HepG2 (cell line): ENCODE measurements around the gene RIPOR3. TPM values are rescaled to one million over a fixed set of nuclear protein-coding genes. Genes with fewer than 3 reads are reported as not detected.

Experiments
- BRD4 ChIP-seq: sonication (generic); formaldehyde crosslinking; IDR thresholded peaks from 2 replicates; pipeline ENCODE4 v1.4.0; 2020; ENCODE audit warnings: missing genetic modification reagents
- DBP ChIP-seq: sonication (generic); formaldehyde crosslinking; IDR thresholded peaks from 2 replicates; pipeline ENCODE4 v1.4.0; 2020; ENCODE audit warnings: missing genetic modification reagents; ENCODE audit errors: not compliant biosample characterization
- ELF3 ChIP-seq: IDR thresholded peaks from 2 replicates; pipeline ENCODE4 v1.6.1; 2016; ENCODE audit warnings: missing genetic modification reagents, missing compliant biosample characterization
- HOMEZ ChIP-seq: IDR thresholded peaks from 2 replicates; pipeline ENCODE4 v1.6.1; 2016; ENCODE audit warnings: low read depth
- KDM5A ChIP-seq: fragments of 200-600 bp; sonication (generic); IDR thresholded peaks from 2 replicates; pipeline ENCODE4 v1.7.0; 2018; ENCODE audit warnings: antibody characterized with exemption, mild to moderate bottlenecking, low read length, borderline replicate concordance
- PHF5A ChIP-seq: IDR thresholded peaks from one replicate; pipeline ENCODE4 v1.6.1; 2018; ENCODE audit warnings: low read depth, missing genetic modification reagents; ENCODE audit not compliant: unreplicated experiment
- SIX4 ChIP-seq: sonication (generic); formaldehyde crosslinking; IDR thresholded peaks from 2 replicates; pipeline ENCODE4 v1.4.0; 2020; ENCODE audit warnings: missing genetic modification reagents
- SMAD1 ChIP-seq: sonication (generic); formaldehyde crosslinking; IDR thresholded peaks from 2 replicates; pipeline ENCODE4 v1.4.0; 2020; ENCODE audit warnings: missing genetic modification reagents, low read depth, mild to moderate bottlenecking, borderline replicate concordance
- TGIF2 ChIP-seq: IDR thresholded peaks from 2 replicates; pipeline ENCODE4 v1.6.1; 2016; ENCODE audit warnings: control low read depth, missing compliant biosample characterization
- THAP11 ChIP-seq: IDR thresholded peaks from 2 replicates; pipeline ENCODE4 v1.6.1; 2016; ENCODE audit warnings: missing biosample characterization, missing genetic modification reagents
- ZGPAT ChIP-seq: IDR thresholded peaks from 2 replicates; pipeline ENCODE4 v1.6.1; 2016; ENCODE audit warnings: mild to moderate bottlenecking
- ZMAT5 ChIP-seq: sonication (generic); formaldehyde crosslinking; IDR thresholded peaks from 2 replicates; pipeline ENCODE4 v1.5.0; 2020; ENCODE audit warnings: mild to moderate bottlenecking, low read depth, missing genetic modification reagents, borderline replicate concordance
- ZMYM3 ChIP-seq: sonication (generic); formaldehyde crosslinking; IDR thresholded peaks from 2 replicates; pipeline ENCODE4 v1.5.1; 2020; ENCODE audit warnings: mild to moderate bottlenecking, missing genetic modification reagents
- ZNF354B ChIP-seq: sonication (generic); formaldehyde crosslinking; IDR thresholded peaks from 2 replicates; pipeline ENCODE4 v1.8.0; 2022; ENCODE audit warnings: mild to moderate bottlenecking, missing genetic modification reagents
- ZNF432 ChIP-seq: sonication (generic); formaldehyde crosslinking; IDR thresholded peaks from 2 replicates; pipeline ENCODE4 v1.5.0; 2020; ENCODE audit warnings: missing genetic modification reagents, mild to moderate bottlenecking, borderline replicate concordance
- ZNF501 ChIP-seq: sonication (generic); formaldehyde crosslinking; IDR thresholded peaks from 2 replicates; pipeline ENCODE4 v1.5.1; 2020; ENCODE audit warnings: mild to moderate bottlenecking, moderate library complexity, missing genetic modification reagents
- ZNF563 ChIP-seq: sonication (generic); formaldehyde crosslinking; IDR thresholded peaks from 2 replicates; pipeline ENCODE4 v1.8.0; 2022; ENCODE audit warnings: mild to moderate bottlenecking, moderate library complexity, missing genetic modification reagents
- ZNF574 ChIP-seq: sonication (generic); formaldehyde crosslinking; IDR thresholded peaks from 2 replicates; pipeline ENCODE4 v1.4.0; 2020; ENCODE audit warnings: missing genetic modification reagents
- ZNF652 ChIP-seq: IDR thresholded peaks from 2 replicates; pipeline ENCODE4 v1.6.1; 2016; ENCODE audit warnings: low read depth, borderline replicate concordance
- ZNF770 ChIP-seq: sonication (generic); formaldehyde crosslinking; IDR thresholded peaks from 2 replicates; pipeline ENCODE4 v1.5.0; 2020; ENCODE audit warnings: mild to moderate bottlenecking, missing genetic modification reagents
- polyA plus RNA-seq, 8 experiments: library from polyadenylated mRNA; depleted of rRNA in 3 of 8; stranded (reverse) in 7 of 8; unstranded in 1 of 8; fragments of >200 nt; fragmentation: Illumina TruSeq in 4 of 8; extraction: Trizol in 4 of 8; gene quantifications; 2 replicates each; pipeline versions ENCODE4 v1.2.1 to v1.2.3, GENCODE V29; 2011 to 2016; ENCODE audit warnings: low read depth in 4 of 8, missing spikeins in 1 of 8, mixed read lengths in 1 of 8; ENCODE audit not compliant: insufficient read depth in 1 of 8
- total RNA-seq, 5 experiments: library from RNA; depleted of rRNA; stranded (reverse); fragments of >200 nt; fragmentation: Illumina TruSeq; extraction: Trizol; gene quantifications; 2 replicates each; pipeline ENCODE4 v1.2.3, GENCODE V29; 2016; ENCODE audit warnings: low read depth in 1 of 5

The RIPOR3 gene
- total and polyA plus RNA-seq, 2 of the 13 experiments (the other 11 are each of a cell fraction or from before 2014, with no cell fraction given), result 0.18 TPM; not detected in 1

- TF ChIP-seq ZNF501 (CRISPR knock-in tag), result no peak
- no peak for TF ChIP-seq SIX4 (CRISPR knock-in tag)
- no peak for TF ChIP-seq PHF5A (CRISPR knock-in tag)
- no peak for TF ChIP-seq ZNF563 (CRISPR knock-in tag)
- TF ChIP-seq ELF3 (CRISPR knock-in tag), result no peak
- no peak for TF ChIP-seq ZNF652
- 0 out of 2 replicates have a peak, but pooled peaks have one; percentile 2 for TF ChIP-seq ZNF574 (CRISPR knock-in tag)
- TF ChIP-seq ZNF770, result peak; percentile 92
- no peak for TF ChIP-seq THAP11 (CRISPR knock-in tag)
- 0 out of 2 replicates have a peak, but pooled peaks have one; percentile 38 for TF ChIP-seq BRD4
- no peak for TF ChIP-seq TGIF2 (CRISPR knock-in tag)
- no peak for TF ChIP-seq DBP
- no peak for TF ChIP-seq HOMEZ (CRISPR knock-in tag)
- TF ChIP-seq SMAD1, result no peak
- TF ChIP-seq ZNF432, result no peak
- no peak for TF ChIP-seq ZNF354B (CRISPR knock-in tag)
- TF ChIP-seq ZGPAT (CRISPR knock-in tag), result no peak
- TF ChIP-seq ZMAT5, result no peak
- TF ChIP-seq ZMYM3, result peak; percentile 61; the same call in 1 of the 2 replicates
- no peak for TF ChIP-seq KDM5A
These were observed 21.7 kb upstream of the RIPOR3 start (continued) for GRCh38 chr20:50712771-50713656.
